ENCODE results near the gene STRADB. TPM values are rescaled to one million over a fixed set of nuclear protein-coding genes. Genes with fewer than 3 reads are reported as not detected.
"Not testable (repeated sequence)": the region's sequence is repeated elsewhere in the genome, so short reads cannot be mapped to it uniquely, and the experiment has no call there.

Gene STRADB
- total RNA-seq, 1 experiment from 2014 or later, result 17.4 TPM

DNA sequence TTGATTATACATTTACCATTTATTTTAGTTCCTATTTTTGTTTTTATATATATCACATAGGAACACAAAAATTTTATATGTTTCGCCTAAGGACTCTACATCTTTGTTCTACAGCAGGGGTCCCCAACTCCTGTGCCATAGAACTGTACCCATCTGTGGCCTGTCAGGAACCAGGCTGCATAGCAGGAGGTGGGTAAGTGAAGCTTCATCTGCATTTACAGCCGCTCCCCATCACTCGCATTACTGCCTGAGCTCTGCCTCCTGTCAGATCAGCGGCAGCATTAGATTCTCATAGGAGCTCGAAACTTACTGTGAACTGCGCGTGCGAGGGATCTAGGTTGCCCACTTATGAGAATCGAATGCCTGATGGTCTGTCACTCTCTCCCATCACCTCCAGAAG lies 25.6 kb upstream of the STRADB start:
- no peaks in the 10 kb centered on the region for H3K36me3 ChIP-seq (ENCODE audit: control insufficient read depth in 1 of 2, insufficient read depth in 2 of 2, low read length in 2 of 2)
- H2AFZ ChIP-seq (ENCODE audit: low read depth, low read length, poor library complexity, severe bottlenecking), result no peak overlapping the region
- no peak overlapping the region for H3K27ac ChIP-seq (ENCODE audit: low read depth, low read length)
- ATAC-seq (no peak), DNase-seq (ENCODE audit: low read depth, low spot score) (no peak)
- H3K79me2 ChIP-seq (ENCODE audit: insufficient read depth, low read length), result no peaks in the 10 kb centered on the region
- H3K4me3 ChIP-seq (replicated peaks in 1 of 2; ENCODE audit: low read depth in 1 of 2, low read length in 2 of 2), result no peak overlapping the region
- H3K4me2 ChIP-seq (ENCODE audit: low read length), result no peak overlapping the region
- intact Hi-C loops (cut with micrococcal nuclease), result no loop called here
- H3K27me3 ChIP-seq (ENCODE audit: insufficient read depth, low read length), result no peaks in the 10 kb centered on the region
- POLR2A ChIA-PET, result no interaction called here
- H4K20me1 ChIP-seq (ENCODE audit: insufficient read depth), result no peaks in the 10 kb centered on the region
- H3K9ac ChIP-seq (ENCODE audit: low read length), result no peak overlapping the region
- RAD21 ChIA-PET (ENCODE audit: low non-redundant PET in 1 of 2, low total read pairs in 2 of 2, uncharacterized antibody in 2 of 2, unreplicated experiment in 2 of 2), result no interaction called here
- no peaks in the 10 kb centered on the region for H3K9me2 ChIP-seq (ENCODE audit: insufficient read depth)
- CTCF ChIA-PET, result no interaction called here
- no TSS peak for BruUV-seq (replicated peaks)
- no peaks in the 10 kb centered on the region for H3K9me3 ChIP-seq (ENCODE audit: control insufficient read depth in 1 of 2, insufficient read depth in 1 of 2, low read depth in 1 of 2, low read length in 2 of 2)
- no peaks in the 10 kb centered on the region for H3K4me1 ChIP-seq (ENCODE audit: control insufficient read depth in 1 of 2, insufficient read depth in 2 of 2, low read length in 2 of 2)
- TF ChIP-seq SRF (IDR thresholded peaks at IDR 0.05; ENCODE audit: low read depth) (no peak), SIN3A (IDR thresholded peaks at IDR 0.05; ENCODE audit: low read depth) (no peak), YY1 (IDR thresholded peaks at IDR 0.05; ENCODE audit: extremely low read depth, insufficient replicate concordance, low read depth, low read length) (no peak), POLR2A (IDR thresholded peaks at IDR 0.05; ENCODE audit: borderline replicate concordance, extremely low read depth, insufficient read depth, insufficient read length) (no peak), EZH2 (IDR thresholded peaks at IDR 0.05) (no peak), CEBPB (IDR thresholded peaks at IDR 0.05; ENCODE audit: low read depth) (no peak), EZH2phosphoT487 (IDR thresholded peaks at IDR 0.05; ENCODE audit: borderline replicate concordance) (no peak), SP1 (IDR thresholded peaks at IDR 0.05; ENCODE audit: low read depth) (no peak), TCF7L2 (IDR thresholded peaks at IDR 0.05; ENCODE audit: borderline replicate concordance, extremely low read depth, insufficient read depth, insufficient read length) (no peak), JUND (IDR thresholded peaks at IDR 0.05) (no peak)
- TF ChIP-seq, protein P1, sequence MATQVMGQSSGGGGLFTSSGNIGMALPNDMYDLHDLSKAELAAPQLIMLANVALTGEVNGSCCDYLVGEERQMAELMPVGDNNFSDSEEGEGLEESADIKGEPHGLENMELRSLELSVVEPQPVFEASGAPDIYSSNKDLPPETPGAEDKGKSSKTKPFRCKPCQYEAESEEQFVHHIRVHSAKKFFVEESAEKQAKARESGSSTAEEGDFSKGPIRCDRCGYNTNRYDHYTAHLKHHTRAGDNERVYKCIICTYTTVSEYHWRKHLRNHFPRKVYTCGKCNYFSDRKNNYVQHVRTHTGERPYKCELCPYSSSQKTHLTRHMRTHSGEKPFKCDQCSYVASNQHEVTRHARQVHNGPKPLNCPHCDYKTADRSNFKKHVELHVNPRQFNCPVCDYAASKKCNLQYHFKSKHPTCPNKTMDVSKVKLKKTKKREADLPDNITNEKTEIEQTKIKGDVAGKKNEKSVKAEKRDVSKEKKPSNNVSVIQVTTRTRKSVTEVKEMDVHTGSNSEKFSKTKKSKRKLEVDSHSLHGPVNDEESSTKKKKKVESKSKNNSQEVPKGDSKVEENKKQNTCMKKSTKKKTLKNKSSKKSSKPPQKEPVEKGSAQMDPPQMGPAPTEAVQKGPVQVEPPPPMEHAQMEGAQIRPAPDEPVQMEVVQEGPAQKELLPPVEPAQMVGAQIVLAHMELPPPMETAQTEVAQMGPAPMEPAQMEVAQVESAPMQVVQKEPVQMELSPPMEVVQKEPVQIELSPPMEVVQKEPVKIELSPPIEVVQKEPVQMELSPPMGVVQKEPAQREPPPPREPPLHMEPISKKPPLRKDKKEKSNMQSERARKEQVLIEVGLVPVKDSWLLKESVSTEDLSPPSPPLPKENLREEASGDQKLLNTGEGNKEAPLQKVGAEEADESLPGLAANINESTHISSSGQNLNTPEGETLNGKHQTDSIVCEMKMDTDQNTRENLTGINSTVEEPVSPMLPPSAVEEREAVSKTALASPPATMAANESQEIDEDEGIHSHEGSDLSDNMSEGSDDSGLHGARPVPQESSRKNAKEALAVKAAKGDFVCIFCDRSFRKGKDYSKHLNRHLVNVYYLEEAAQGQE (IDR thresholded peaks at IDR 0.05; ENCODE audit: low read depth), result no peak
- TF ChIP-seq, protein P2, sequence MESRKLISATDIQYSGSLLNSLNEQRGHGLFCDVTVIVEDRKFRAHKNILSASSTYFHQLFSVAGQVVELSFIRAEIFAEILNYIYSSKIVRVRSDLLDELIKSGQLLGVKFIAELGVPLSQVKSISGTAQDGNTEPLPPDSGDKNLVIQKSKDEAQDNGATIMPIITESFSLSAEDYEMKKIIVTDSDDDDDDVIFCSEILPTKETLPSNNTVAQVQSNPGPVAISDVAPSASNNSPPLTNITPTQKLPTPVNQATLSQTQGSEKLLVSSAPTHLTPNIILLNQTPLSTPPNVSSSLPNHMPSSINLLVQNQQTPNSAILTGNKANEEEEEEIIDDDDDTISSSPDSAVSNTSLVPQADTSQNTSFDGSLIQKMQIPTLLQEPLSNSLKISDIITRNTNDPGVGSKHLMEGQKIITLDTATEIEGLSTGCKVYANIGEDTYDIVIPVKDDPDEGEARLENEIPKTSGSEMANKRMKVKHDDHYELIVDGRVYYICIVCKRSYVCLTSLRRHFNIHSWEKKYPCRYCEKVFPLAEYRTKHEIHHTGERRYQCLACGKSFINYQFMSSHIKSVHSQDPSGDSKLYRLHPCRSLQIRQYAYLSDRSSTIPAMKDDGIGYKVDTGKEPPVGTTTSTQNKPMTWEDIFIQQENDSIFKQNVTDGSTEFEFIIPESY (IDR thresholded peaks at IDR 0.05; ENCODE audit: extremely low read depth, insufficient replicate concordance, low read length), result no peak
- TF ChIP-seq, protein P3, sequence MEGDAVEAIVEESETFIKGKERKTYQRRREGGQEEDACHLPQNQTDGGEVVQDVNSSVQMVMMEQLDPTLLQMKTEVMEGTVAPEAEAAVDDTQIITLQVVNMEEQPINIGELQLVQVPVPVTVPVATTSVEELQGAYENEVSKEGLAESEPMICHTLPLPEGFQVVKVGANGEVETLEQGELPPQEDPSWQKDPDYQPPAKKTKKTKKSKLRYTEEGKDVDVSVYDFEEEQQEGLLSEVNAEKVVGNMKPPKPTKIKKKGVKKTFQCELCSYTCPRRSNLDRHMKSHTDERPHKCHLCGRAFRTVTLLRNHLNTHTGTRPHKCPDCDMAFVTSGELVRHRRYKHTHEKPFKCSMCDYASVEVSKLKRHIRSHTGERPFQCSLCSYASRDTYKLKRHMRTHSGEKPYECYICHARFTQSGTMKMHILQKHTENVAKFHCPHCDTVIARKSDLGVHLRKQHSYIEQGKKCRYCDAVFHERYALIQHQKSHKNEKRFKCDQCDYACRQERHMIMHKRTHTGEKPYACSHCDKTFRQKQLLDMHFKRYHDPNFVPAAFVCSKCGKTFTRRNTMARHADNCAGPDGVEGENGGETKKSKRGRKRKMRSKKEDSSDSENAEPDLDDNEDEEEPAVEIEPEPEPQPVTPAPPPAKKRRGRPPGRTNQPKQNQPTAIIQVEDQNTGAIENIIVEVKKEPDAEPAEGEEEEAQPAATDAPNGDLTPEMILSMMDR (IDR thresholded peaks at IDR 0.05 in 2 of 3, conservative IDR thresholded peaks at IDR 0.05 in 1 of 3; ENCODE audit: borderline replicate concordance in 1 of 3, insufficient read depth in 1 of 3, low read depth in 2 of 3, low read length in 2 of 3), result no peak
- TF ChIP-seq, protein P4, sequence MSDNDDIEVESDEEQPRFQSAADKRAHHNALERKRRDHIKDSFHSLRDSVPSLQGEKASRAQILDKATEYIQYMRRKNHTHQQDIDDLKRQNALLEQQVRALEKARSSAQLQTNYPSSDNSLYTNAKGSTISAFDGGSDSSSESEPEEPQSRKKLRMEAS (IDR thresholded peaks at IDR 0.05), result no peak

DNA sequence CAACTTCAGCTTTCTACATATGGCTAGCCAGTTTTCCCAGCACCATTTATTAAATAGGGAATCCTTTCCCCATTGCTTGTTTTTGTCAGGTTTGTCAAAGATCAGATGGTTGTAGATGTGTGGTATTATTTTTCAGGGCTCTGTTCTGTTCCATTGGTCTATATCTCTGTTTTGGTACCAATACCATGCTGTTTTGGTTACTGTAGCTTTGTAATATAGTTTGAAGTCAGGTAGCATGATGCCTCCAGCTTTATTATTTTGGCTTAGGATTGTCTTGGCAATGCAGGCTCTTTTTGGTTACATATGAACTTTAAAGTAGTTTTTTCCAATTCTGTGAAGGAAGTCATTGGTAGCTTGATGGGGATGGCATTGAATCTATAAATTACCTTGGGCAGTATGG lies 23.2 kb upstream of the STRADB start:
- not testable (repeated sequence) for BruUV-seq (replicated peaks)

More for the DNA sequence above, 23.2 kb upstream of the STRADB start:
- CTCF ChIA-PET; POLR2A ChIA-PET; RAD21 ChIA-PET (ENCODE audit: low non-redundant PET in 1 of 2, low total read pairs in 2 of 2, uncharacterized antibody in 2 of 2, unreplicated experiment in 2 of 2); DNase-seq (ENCODE audit: low read depth, low spot score); H3K9me2 ChIP-seq (ENCODE audit: insufficient read depth); H3K4me3 ChIP-seq (replicated peaks in 1 of 2; ENCODE audit: low read depth in 1 of 2, low read length in 2 of 2); H2AFZ ChIP-seq (ENCODE audit: low read depth, low read length, poor library complexity, severe bottlenecking); H3K4me2 ChIP-seq (ENCODE audit: low read length); H3K79me2 ChIP-seq (ENCODE audit: insufficient read depth, low read length); H3K27ac ChIP-seq (ENCODE audit: low read depth, low read length); ATAC-seq; H3K27me3 ChIP-seq (ENCODE audit: insufficient read depth, low read length); intact Hi-C loops (cut with micrococcal nuclease); H3K4me1 ChIP-seq (ENCODE audit: control insufficient read depth in 1 of 2, insufficient read depth in 2 of 2, low read length in 2 of 2); H4K20me1 ChIP-seq (ENCODE audit: insufficient read depth); H3K36me3 ChIP-seq (ENCODE audit: control insufficient read depth in 1 of 2, insufficient read depth in 2 of 2, low read length in 2 of 2); H3K9me3 ChIP-seq (ENCODE audit: control insufficient read depth in 1 of 2, insufficient read depth in 1 of 2, low read depth in 1 of 2, low read length in 2 of 2); H3K9ac ChIP-seq (ENCODE audit: low read length): not testable (repeated sequence)

All from HCT116 (cell line).